ENCODE data around the gene TSC1.

DNA sequence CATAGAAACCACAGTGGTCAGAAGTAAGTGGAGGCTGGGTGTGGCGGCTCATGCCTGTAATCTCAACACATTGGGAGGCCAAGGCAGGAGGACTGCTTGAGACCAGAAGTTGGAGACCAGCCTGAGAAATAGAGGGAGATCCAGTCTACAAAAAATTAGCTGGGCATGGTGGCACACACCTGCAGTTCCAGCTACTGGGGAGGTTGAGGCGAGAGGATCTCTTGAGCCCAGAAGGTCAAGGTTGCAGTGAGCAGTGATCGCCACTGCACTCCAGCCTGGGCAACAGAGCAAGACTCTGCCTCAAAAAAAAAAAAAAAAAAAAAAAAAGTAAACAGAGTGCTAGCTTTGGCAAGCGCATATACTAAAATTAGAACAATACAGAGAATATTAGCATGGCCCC lies 90.9 kb downstream of the TSC1 start:
- TF ChIP-seq POLR2A (IDR thresholded peaks at IDR 0.05), result no peak
- TF ChIP-seq, protein P1, sequence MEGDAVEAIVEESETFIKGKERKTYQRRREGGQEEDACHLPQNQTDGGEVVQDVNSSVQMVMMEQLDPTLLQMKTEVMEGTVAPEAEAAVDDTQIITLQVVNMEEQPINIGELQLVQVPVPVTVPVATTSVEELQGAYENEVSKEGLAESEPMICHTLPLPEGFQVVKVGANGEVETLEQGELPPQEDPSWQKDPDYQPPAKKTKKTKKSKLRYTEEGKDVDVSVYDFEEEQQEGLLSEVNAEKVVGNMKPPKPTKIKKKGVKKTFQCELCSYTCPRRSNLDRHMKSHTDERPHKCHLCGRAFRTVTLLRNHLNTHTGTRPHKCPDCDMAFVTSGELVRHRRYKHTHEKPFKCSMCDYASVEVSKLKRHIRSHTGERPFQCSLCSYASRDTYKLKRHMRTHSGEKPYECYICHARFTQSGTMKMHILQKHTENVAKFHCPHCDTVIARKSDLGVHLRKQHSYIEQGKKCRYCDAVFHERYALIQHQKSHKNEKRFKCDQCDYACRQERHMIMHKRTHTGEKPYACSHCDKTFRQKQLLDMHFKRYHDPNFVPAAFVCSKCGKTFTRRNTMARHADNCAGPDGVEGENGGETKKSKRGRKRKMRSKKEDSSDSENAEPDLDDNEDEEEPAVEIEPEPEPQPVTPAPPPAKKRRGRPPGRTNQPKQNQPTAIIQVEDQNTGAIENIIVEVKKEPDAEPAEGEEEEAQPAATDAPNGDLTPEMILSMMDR (IDR thresholded peaks at IDR 0.05), result no peak

All from testis (tissue), 2 donors.